ENCODE results near the gene ZDHHC11.
"Not testable (repeated sequence)": the region's sequence is repeated elsewhere in the genome, so short reads cannot be mapped to it uniquely, and the experiment has no call there.

DNA sequence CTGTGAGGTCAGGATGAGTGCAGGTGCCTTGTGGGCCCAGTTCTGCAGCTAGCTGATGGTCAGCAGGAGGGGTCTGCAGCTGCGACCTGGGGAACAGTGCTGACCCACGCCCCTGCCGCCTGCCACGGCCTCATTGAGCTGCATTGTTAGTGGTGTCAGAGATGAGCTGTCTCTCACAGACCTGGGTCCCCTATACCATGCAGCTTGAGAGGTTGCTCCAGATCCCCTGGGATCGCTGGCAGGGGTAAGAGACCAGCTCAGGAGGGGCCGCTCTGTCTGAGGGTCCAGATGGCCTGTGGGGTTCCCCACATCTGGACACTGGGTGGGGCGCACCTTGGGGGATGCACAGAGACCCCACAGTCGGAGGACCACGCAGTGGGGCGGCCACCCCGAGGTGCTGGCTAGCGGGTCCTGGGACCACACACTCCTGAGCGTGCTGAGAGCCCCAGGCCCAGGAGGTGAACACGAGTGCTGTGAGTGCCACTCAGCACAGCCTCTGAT is 13.1 kb downstream of the ZDHHC11 start:
- TF ChIP-seq, protein P1, sequence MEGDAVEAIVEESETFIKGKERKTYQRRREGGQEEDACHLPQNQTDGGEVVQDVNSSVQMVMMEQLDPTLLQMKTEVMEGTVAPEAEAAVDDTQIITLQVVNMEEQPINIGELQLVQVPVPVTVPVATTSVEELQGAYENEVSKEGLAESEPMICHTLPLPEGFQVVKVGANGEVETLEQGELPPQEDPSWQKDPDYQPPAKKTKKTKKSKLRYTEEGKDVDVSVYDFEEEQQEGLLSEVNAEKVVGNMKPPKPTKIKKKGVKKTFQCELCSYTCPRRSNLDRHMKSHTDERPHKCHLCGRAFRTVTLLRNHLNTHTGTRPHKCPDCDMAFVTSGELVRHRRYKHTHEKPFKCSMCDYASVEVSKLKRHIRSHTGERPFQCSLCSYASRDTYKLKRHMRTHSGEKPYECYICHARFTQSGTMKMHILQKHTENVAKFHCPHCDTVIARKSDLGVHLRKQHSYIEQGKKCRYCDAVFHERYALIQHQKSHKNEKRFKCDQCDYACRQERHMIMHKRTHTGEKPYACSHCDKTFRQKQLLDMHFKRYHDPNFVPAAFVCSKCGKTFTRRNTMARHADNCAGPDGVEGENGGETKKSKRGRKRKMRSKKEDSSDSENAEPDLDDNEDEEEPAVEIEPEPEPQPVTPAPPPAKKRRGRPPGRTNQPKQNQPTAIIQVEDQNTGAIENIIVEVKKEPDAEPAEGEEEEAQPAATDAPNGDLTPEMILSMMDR (IDR thresholded peaks at IDR 0.05; ENCODE audit: low read depth, low read length), result not testable (repeated sequence)
- not testable (repeated sequence) for TF ChIP-seq EZH2phosphoT487 (IDR thresholded peaks at IDR 0.05; ENCODE audit: low read depth)

Measured in OCI-LY3 (cell line).